Middle frontal gyrus (tissue), 1 donor: ENCODE data around the gene ANGPT4.

Experiments
- DNase-seq: peaks from one replicate; pipeline ENCODE4 v3.0.0-alpha.2; 2015; ENCODE audit warnings: low spot score; ENCODE audit errors: extremely low spot score

The ANGPT4 gene

GRCh38 chr20:826695-827323, 89.3 kb downstream of the ANGPT4 start:
- no peak for DNase-seq

GRCh38 chr20:825710-826421, 90.3 kb downstream of the ANGPT4 start:
- no peak for DNase-seq

GRCh38 chr20:824916-825315, 91.2 kb downstream of the ANGPT4 start:
- DNase-seq = no peak

GRCh38 chr20:824490-824889, 91.6 kb downstream of the ANGPT4 start:
- DNase-seq = no peak

GRCh38 chr20:823574-823902, 92.6 kb downstream of the ANGPT4 start:
- no peak for DNase-seq

GRCh38 chr20:822651-823573, 93.2 kb downstream of the ANGPT4 start:
- DNase-seq = no peak

- no peak for DNase-seq
Observed at GRCh38 chr20:821731-822065, 94.4 kb downstream of the ANGPT4 start.

GRCh38 chr20:821046-821730, 94.9 kb downstream of the ANGPT4 start:
- no peak for DNase-seq

- DNase-seq = no peak
Observed at GRCh38 chr20:820323-820953, 95.7 kb downstream of the ANGPT4 start.
